Measurements from ENCODE around the gene POU5F1. TPM values are rescaled to one million over a fixed set of nuclear protein-coding genes. Genes with fewer than 3 reads are reported as not detected.

POU5F1 gene
- total RNA-seq, 2 donors from 2014 or later: 1.8 to 6.3 TPM

- DNase-seq: no peak
- intact Hi-C loops (cut with DNase I, micrococcal nuclease): no loop called here
- no peak for ATAC-seq
These were observed 13.8 kb downstream of the POU5F1 start for GRCh38 chr6:31156641-31157040.

- ATAC-seq: no peak
These were observed 16.0 kb downstream of the POU5F1 start for GRCh38 chr6:31154436-31154835.

GRCh38 chr6:31152781-31153180 is 17.7 kb downstream of the POU5F1 start:
- intact Hi-C loops (cut with DNase I, micrococcal nuclease): no loop called here
- no peak for DNase-seq
- ATAC-seq: no peak

More at GRCh38 chr6:31154436-31154835, 16.0 kb downstream of the POU5F1 start:
- no peak for DNase-seq
- intact Hi-C loops (cut with DNase I, micrococcal nuclease): no loop called here

- ATAC-seq (no peak), DNase-seq (no peak)
- intact Hi-C loops (cut with DNase I, micrococcal nuclease): no loop called here
These were observed 20.5 kb downstream of the POU5F1 start for GRCh38 chr6:31149827-31150447.

- intact Hi-C loops (cut with DNase I, micrococcal nuclease): no loop called here
- ATAC-seq: no peak
These were observed 25.1 kb downstream of the POU5F1 start for GRCh38 chr6:31145386-31145785.

GRCh38 chr6:31144970-31145340 is 25.5 kb downstream of the POU5F1 start:
- intact Hi-C loops (cut with DNase I, micrococcal nuclease): no loop called here
- DNase-seq (peak; percentile 73 to 82), ATAC-seq (peak; percentile 82)

More at GRCh38 chr6:31145386-31145785, 25.1 kb downstream of the POU5F1 start:
- DNase-seq: no peak

- ATAC-seq (peak; percentile 85), DNase-seq (peak; percentile 70 to 77)
- intact Hi-C loops (cut with DNase I, micrococcal nuclease): no loop called here
These were observed 26.0 kb downstream of the POU5F1 start for GRCh38 chr6:31144296-31144969.

- intact Hi-C loops (cut with DNase I, micrococcal nuclease): no loop called here
- DNase-seq: peak in 1 of 2 donors; percentile 48
- ATAC-seq: no peak
These were observed 27.3 kb downstream of the POU5F1 start for GRCh38 chr6:31143148-31143547.

GRCh38 chr6:31142361-31142761 is 28.1 kb downstream of the POU5F1 start:
- DNase-seq: no peak
- intact Hi-C loops (cut with DNase I, micrococcal nuclease): no loop called here
- ATAC-seq: no peak

- no peak for DNase-seq
- intact Hi-C loops (cut with DNase I, micrococcal nuclease): no loop called here
- ATAC-seq: no peak
These were observed 29.8 kb downstream of the POU5F1 start for GRCh38 chr6:31140643-31141042.

- ATAC-seq: no peak
- DNase-seq: no peak
- intact Hi-C loops (cut with DNase I, micrococcal nuclease): loop anchor here (5.0 kb wide), 2 partner anchors 53 to 228 kb away; no protein-coding TSS in a partner anchor
These were observed 30.9 kb downstream of the POU5F1 start for GRCh38 chr6:31139599-31139998.

GRCh38 chr6:31138982-31139381 is 31.5 kb downstream of the POU5F1 start, which contains the start of gene PSORS1C2:
TSS of gene PSORS1C2 (minus strand) at chr6:31139066. CDS start at chr6:31139026, 40 bp downstream.
- intact Hi-C loops (cut with DNase I, micrococcal nuclease): loop anchor here (5.0 kb wide), 2 partner anchors 53 to 228 kb away; no protein-coding TSS in a partner anchor
- ATAC-seq (no peak), DNase-seq (no peak)

GRCh38 chr6:31135710-31136109 is 34.8 kb downstream of the POU5F1 start:
- DNase-seq (no peak), ATAC-seq (no peak)
- intact Hi-C loops (cut with DNase I, micrococcal nuclease): loop anchor here (2.0 to 5.0 kb wide), 3 partner anchors 57 to 232 kb away; no protein-coding TSS in a partner anchor

GRCh38 chr6:31132806-31133205 is 37.7 kb downstream of the POU5F1 start:
- intact Hi-C loops (cut with DNase I, micrococcal nuclease): no loop called here
- DNase-seq (no peak), ATAC-seq (no peak)

GRCh38 chr6:31131595-31131994 is 38.9 kb downstream of the POU5F1 start:
- ATAC-seq: no peak
- no peak for DNase-seq
- intact Hi-C loops (cut with DNase I, micrococcal nuclease): no loop called here

GRCh38 chr6:31130751-31131150 is 39.7 kb downstream of the POU5F1 start:
- ATAC-seq: no peak
- no peak for DNase-seq
- intact Hi-C loops (cut with DNase I, micrococcal nuclease): no loop called here

GRCh38 chr6:31129130-31129529 is 41.4 kb downstream of the POU5F1 start:
- intact Hi-C loops (cut with DNase I, micrococcal nuclease): no loop called here
- ATAC-seq (no peak), DNase-seq (no peak)

GRCh38 chr6:31128093-31128676 is 42.3 kb downstream of the POU5F1 start:
- ATAC-seq (peak; percentile 67), DNase-seq (peak; percentile 60 to 86)
- intact Hi-C loops (cut with DNase I, micrococcal nuclease): no loop called here

GRCh38 chr6:31126396-31127175 is 43.9 kb downstream of the POU5F1 start:
- intact Hi-C loops (cut with DNase I, micrococcal nuclease): no loop called here
- ATAC-seq: peak; percentile 47
- DNase-seq: no peak

Data from left colon (tissue), 2 donors.